CD4-positive, alpha-beta T cell treated with Interleukin-4 for 1 hour (primary cell): ENCODE data around the gene CBY3.
"Not testable (repeated sequence)": the region's sequence is repeated elsewhere in the genome, so short reads cannot be mapped to it uniquely, and the experiment has no call there.

ENCODE experiments used
- DNase-seq, 2 donors: peaks; one replicate each; pipeline ENCODE4 v3.0.0-alpha.2; 2020 to 2022

CBY3 gene

GRCh38 chr5:179668391-179668790, 12.4 kb downstream of the CBY3 start:
- peak; percentile 52 to 55 for DNase-seq

DNA sequence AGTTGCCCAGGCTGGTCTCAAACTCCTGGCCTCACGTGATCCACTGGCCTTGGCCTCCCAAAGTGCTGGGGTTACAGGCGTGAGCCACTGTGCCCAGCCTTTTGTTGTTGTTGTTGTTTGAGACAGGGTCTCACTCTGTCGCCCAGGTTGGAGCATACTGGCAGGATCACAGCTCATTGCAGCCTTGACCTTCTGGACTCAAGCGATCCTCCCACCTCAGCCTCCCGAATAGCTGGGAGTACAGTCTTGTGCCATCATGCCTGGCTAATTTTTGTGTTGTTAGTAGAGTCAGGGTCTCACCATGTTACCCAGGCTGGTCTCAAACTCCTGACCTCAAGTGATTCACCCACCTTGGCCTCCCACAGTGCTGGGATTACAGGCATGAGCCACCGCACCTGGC, 19.2 kb downstream of the CBY3 start:
- not testable (repeated sequence) for DNase-seq

GRCh38 chr5:179658179-179658856, 22.5 kb downstream of the CBY3 start:
- not testable (repeated sequence) for DNase-seq

GRCh38 chr5:179657302-179658178, 23.3 kb downstream of the CBY3 start:
- DNase-seq, result not testable (repeated sequence)

DNA sequence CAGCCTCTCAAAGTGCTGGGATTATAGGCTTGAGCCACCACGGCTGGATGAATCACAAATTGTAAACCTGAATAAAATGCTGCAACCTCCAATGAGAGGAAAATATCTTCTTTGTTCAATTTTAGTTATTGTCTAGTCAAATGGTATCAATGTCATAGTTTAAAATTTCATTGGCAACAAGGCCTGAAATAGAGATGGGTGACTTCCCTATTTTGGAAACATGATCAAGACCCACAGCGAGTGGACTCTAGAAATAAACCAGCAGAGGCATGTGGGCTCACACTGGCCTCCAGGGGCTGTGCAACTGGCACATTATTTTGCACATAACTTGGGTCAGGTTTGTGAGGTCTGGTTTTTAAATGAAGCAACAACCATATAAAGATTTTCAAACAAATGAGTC, 27.7 kb downstream of the CBY3 start:
- not testable (repeated sequence) for DNase-seq

DNA sequence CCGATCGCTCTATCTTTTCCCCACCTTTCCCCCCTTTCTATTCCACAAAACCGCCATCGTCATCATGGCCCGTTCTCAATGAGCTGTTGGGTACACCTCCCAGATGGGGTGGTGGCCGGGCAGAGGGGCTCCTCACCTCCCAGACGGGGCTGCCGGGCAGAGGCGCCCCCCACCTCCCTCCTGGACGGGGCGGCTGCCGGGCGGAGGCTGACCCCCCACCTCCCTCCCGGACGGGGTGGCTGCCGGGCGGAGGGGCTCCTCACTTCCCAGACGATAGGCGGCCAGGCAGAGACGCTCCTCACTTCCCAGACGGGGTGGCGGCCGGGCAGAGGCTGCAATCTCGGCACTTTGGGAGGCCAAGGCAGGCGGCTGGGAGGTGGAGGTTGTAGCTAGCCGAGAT, 30.6 kb downstream of the CBY3 start:
- DNase-seq, result not testable (repeated sequence)

DNA sequence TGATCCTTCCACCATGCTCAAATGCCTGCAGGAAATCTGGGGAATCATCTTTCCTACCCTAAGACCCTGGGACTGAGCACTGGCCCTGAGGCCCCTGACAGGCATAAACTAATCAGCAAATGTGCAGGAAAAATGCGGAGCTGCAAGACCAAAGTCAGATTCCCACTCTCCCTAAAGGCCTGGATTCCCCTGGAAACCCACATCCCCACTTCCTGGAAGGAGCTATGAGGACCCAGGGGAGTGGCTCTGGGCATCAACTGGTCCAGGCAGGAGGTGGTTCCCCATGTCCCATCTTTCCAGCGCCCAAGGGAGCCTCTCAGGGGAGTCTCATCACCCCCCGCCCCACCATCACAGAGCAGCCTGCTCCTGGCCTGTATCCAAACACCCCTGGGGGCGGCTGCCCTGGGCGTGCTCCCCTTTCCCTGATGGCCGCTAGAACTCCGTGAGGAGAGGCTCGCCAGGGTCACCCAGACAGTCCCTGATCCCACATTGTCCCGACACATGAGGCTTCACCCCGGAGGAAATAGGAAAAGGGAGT, 31.6 kb downstream of the CBY3 start:
- not testable (repeated sequence) for DNase-seq

DNA sequence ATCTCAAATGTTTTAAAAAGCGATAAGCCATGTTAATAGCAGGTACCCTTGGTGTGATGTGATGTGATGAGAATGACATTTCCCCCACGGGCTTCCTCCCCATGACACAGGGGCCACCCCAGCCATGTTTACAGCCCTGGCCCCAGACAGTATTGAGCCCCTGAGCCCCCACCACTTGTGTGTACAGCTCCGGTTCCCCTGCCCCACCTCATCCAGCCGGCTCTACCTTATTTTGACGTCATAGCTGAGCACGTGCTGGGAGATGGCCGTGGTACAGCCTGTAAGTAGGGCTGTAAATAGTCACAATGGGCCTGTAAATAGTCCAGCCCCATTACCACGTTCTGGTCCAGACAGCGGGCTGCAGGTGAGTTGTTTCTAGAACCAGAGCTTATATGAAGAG, 32.4 kb downstream of the CBY3 start:
- no peak for DNase-seq

- DNase-seq, result not testable (repeated sequence)
Measured at GRCh38 chr5:179644766-179645165, 36.1 kb downstream of the CBY3 start.

DNA sequence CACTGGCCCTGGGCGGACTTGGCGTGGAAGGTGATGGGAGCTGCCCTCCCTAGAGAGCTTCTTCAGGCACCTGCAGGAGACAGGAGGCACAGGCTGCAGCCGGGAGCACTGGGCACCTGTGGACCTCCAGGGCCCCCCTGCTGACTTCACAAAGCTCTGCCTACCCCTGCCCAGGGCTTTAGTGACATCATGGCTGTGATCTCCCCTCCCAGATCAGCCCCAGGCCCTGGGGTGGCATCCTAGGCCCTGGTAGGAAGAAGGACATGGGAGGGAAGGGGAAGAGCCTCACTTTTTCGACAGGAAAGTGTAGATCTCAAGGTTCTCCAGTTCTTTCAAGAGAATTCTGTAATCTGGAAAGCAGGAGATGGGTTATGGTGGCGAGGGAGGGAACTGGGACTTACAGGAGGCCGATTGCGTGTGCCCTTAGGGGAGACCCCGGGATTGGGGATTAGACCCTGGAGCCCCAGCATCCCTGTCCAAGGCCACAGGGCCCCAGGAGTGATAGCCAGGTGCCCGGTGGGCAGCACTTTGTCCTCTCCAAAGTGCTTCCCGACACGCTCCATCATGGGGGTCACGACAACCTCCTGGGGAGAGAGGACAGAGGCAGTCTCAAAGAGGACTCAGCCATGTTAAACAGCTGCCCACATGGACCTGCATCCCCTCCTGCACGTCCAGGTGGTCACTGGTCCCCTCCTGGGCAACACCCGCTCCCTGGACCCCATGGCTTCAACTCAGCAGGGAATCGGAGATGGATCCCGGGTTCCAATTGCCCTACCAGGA, 37.5 kb downstream of the CBY3 start:
- DNase-seq, result not testable (repeated sequence)

DNA sequence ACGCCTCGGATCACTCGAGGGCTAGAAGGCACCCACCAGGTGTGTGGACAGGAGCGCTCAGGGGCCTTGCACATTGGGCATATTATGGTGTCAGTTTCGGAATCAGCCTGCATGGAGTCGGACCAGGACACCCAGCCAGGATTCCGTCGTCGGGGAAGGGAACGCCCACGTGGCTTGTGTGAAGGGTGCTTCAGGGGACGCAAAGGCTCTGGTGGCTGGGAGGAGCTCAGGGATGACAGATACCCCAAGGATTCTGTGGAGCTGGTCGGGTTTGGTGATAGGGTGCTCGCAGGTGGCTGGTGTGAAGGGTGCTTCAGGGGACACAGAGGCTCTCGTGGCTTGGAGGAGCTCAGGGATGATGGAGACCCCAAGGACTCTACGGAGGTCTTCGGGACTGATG, 38.2 kb downstream of the CBY3 start:
- not testable (repeated sequence) for DNase-seq

GRCh38 chr5:179641745-179642144, 39.1 kb downstream of the CBY3 start:
- DNase-seq, result not testable (repeated sequence)

- DNase-seq, result not testable (repeated sequence)
Measured at GRCh38 chr5:179639296-179639695, 41.5 kb downstream of the CBY3 start.

DNA sequence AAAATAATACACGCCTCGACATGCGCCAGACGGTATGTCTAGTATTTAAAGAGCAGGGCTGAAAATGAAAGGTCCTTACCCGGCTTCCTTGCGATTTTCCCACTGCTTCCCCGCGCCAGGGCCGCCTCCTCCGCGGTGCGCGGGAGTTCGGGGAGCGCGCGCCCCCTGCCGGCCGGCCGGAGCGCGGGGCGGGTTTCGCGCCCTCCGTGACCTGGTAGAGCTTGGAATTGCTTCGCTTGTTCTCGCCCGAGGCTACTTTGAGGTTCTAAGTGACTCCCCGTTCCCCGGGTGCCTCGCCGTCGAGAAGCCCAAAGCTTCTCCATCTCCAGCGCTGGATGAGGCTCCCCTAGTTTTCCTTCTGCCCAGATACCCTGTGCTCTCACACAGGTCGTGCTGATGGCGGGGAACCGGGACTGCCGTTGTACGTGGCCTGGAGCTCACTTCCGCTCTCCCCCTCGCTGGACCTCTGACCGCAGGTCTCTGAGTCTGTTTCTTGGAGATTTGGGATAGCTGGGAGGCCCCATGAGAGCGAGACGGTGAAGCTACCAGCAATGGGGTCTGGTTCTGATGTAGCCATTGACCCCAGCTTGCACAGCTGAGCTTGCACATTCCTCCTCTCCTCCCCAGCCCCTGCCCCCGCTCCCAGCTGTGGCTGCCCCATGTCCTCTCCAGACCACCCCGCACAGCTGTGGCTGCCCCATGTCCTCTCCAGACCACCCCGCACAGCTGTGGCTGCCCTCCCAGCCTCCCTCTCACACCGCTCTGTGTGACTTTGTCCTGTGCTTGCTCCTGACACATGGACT, 46.3 kb downstream of the CBY3 start:
- DNase-seq, result not testable (repeated sequence)

- not testable (repeated sequence) for DNase-seq
Measured at GRCh38 chr5:179633501-179634369, 47.1 kb downstream of the CBY3 start.
